ENCODE data around the gene PTPN22. TPM values are rescaled to one million over a fixed set of nuclear protein-coding genes. Genes with fewer than 3 reads are reported as not detected.

The PTPN22 gene
- total RNA-seq, 1 experiment from 2014 or later, result 0.38 TPM

DNA sequence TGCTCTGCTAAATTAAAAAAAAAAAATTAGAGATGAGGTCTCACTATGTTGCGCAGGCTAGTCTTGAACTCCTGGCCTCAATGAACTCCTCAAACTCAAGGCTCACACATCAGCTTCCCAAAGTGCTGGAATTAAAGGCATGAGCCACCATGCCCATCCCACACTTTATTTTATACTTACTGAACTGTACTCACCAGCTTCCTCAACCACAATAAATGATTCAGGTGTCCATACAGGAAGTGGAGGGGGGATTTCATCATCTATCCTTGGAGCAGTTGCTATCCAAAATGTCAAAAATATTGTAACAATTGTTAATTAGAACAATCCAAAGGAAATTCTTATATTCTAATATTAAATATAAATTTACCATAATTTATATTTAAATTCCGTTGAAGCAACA, 36.8 kb downstream of the PTPN22 start:
- intact Hi-C loops (cut with micrococcal nuclease; ENCODE audit: unreplicated experiment), result loop anchor here (1.0 to 5.0 kb wide), 3 partner anchors 53 to 95 kb away; partner anchors contain the start of genes BCL2L15, DCLRE1B and HIPK1
- no peaks in the 10 kb centered on the region for H3K27me3 Mint-ChIP-seq (ENCODE audit: unreplicated experiment)
- no peaks in the 10 kb centered on the region for H3K4me1 Mint-ChIP-seq (ENCODE audit: low read depth, unreplicated experiment)
- TF ChIP-seq CTCF (IDR thresholded peaks at IDR 0.05; ENCODE audit: unreplicated experiment), result no peak
- no peaks in the 10 kb centered on the region for H3K36me3 Mint-ChIP-seq (ENCODE audit: insufficient read depth, unreplicated experiment)
- DNase-seq, result no peak
- no peaks in the 10 kb centered on the region for H3K9me3 Mint-ChIP-seq (ENCODE audit: low read depth, unreplicated experiment)
- no peak overlapping the region for H3K4me3 Mint-ChIP-seq (ENCODE audit: low read depth, unreplicated experiment)
- CTCF ChIA-PET, result interaction anchor here (0.6 kb wide), 1 partner anchor 25 kb away, joined by 7 read pairs; no protein-coding TSS in a partner anchor
- no peak overlapping the region for H3K27ac Mint-ChIP-seq (ENCODE audit: unreplicated experiment)
- no TSS peak for BruUV-seq (replicated peaks)

- Mint-ChIP-seq H3K36me3 (ENCODE audit: insufficient read depth, unreplicated experiment) (no peaks in the 10 kb centered on the region), H3K4me3 (ENCODE audit: low read depth, unreplicated experiment) (no peak overlapping the region), H3K27ac (ENCODE audit: unreplicated experiment) (no peak overlapping the region), H3K9me3 (ENCODE audit: low read depth, unreplicated experiment) (no peaks in the 10 kb centered on the region), H3K4me1 (ENCODE audit: low read depth, unreplicated experiment) (no peaks in the 10 kb centered on the region), H3K27me3 (ENCODE audit: unreplicated experiment) (no peaks in the 10 kb centered on the region)
- CTCF ChIA-PET, result no interaction called here
- DNase-seq, result no peak
- intact Hi-C loops (cut with micrococcal nuclease; ENCODE audit: unreplicated experiment), result no loop called here
- BruUV-seq (replicated peaks), result no TSS peak
- no peak for TF ChIP-seq CTCF (IDR thresholded peaks at IDR 0.05; ENCODE audit: unreplicated experiment)
These were observed 41.5 kb downstream of the PTPN22 start for GRCh38 chr1:113830039-113830438.

DNA sequence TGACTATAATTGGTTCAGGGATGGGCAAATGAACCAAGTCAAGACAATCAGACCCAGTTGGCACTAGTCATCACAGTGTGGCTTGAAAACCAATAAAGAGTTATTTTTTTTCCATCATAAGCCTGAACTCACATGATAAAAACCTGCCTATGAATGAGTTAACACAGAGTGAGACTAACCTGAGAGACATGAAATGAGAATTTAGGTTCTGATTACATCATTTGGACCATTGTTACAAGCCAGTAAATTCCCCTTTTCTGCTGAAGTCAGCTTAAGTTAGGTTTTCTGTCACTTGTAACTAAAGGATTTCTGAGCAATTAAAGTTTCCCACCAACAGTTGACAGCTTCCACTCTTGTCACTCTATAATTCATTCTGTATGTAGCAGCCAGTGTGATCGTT, 49.6 kb downstream of the PTPN22 start:
- H3K4me3 Mint-ChIP-seq (ENCODE audit: low read depth, unreplicated experiment), result no peak overlapping the region
- CTCF ChIA-PET, result no interaction called here
- no TSS peak for BruUV-seq (replicated peaks)
- H3K27me3 Mint-ChIP-seq (ENCODE audit: unreplicated experiment), result no peaks in the 10 kb centered on the region
- H3K9me3 Mint-ChIP-seq (ENCODE audit: low read depth, unreplicated experiment), result no peaks in the 10 kb centered on the region
- DNase-seq, result no peak
- H3K36me3 Mint-ChIP-seq (ENCODE audit: insufficient read depth, unreplicated experiment), result no peaks in the 10 kb centered on the region
- TF ChIP-seq CTCF (IDR thresholded peaks at IDR 0.05; ENCODE audit: unreplicated experiment), result no peak
- no peak overlapping the region for H3K27ac Mint-ChIP-seq (ENCODE audit: unreplicated experiment)
- no peaks in the 10 kb centered on the region for H3K4me1 Mint-ChIP-seq (ENCODE audit: low read depth, unreplicated experiment)
- intact Hi-C loops (cut with micrococcal nuclease; ENCODE audit: unreplicated experiment), result no loop called here

GRCh38 chr1:113818578-113818977, 52.9 kb downstream of the PTPN22 start:
- no peak for TF ChIP-seq CTCF (IDR thresholded peaks at IDR 0.05; ENCODE audit: unreplicated experiment)
- H3K4me1 Mint-ChIP-seq (ENCODE audit: low read depth, unreplicated experiment), result no peaks in the 10 kb centered on the region
- H3K36me3 Mint-ChIP-seq (ENCODE audit: insufficient read depth, unreplicated experiment), result no peaks in the 10 kb centered on the region
- no peaks in the 10 kb centered on the region for H3K27me3 Mint-ChIP-seq (ENCODE audit: unreplicated experiment)
- DNase-seq, result no peak
- H3K27ac Mint-ChIP-seq (ENCODE audit: unreplicated experiment), result no peak overlapping the region
- intact Hi-C loops (cut with micrococcal nuclease; ENCODE audit: unreplicated experiment), result no loop called here
- no peak overlapping the region for H3K4me3 Mint-ChIP-seq (ENCODE audit: low read depth, unreplicated experiment)
- H3K9me3 Mint-ChIP-seq (ENCODE audit: low read depth, unreplicated experiment), result no peaks in the 10 kb centered on the region
- no TSS peak for BruUV-seq (replicated peaks)
- CTCF ChIA-PET, result no interaction called here

All from Calu3 (cell line).